Tibial nerve (tissue), 4 donors: ENCODE measurements around the gene DMAC1. TPM values are rescaled to one million over a fixed set of nuclear protein-coding genes. Genes with fewer than 3 reads are reported as not detected.

Source experiments
- DNase-seq, 2 donors: peaks; one replicate each; pipeline ENCODE4 v3.0.0-alpha.2; 2019; ENCODE audit warnings: low spot score in 2 of 2
- H3K27ac ChIP-seq, 4 donors: fragments of 200-600 bp; sonication (generic) in 3 of 4; one replicate each; pipeline ENCODE4 v1.5.1; 2017 to 2019; ENCODE audit warnings: mild to moderate bottlenecking in 1 of 4
- H3K27me3 ChIP-seq, 2 donors: fragments of 200-600 bp; sonication (generic) in 1 of 2; one replicate each; pipeline versions ENCODE4 v1.5.1 to v1.6.0; 2017 to 2019
- H3K36me3 ChIP-seq, 3 donors: fragments of 200-600 bp; sonication (generic); one replicate each; pipeline ENCODE4 v1.5.1; 2018 to 2019
- H3K4me1 ChIP-seq, 4 donors: fragments of 200-600 bp; sonication (generic) in 3 of 4; one replicate each; pipeline ENCODE4 v1.5.1; 2017 to 2019
- H3K4me3 ChIP-seq, 4 donors: fragments of 200-600 bp; sonication (generic) in 3 of 4; one replicate each; pipeline ENCODE4 v1.5.1; 2017 to 2019; ENCODE audit warnings: mild to moderate bottlenecking in 1 of 4, moderate library complexity in 1 of 4
- H3K9me3 ChIP-seq, 4 donors: fragments of 200-600 bp; sonication (generic) in 3 of 4; one replicate each; pipeline ENCODE4 v1.5.1; 2017 to 2019
- CTCF ChIP-seq, 5 experiments: fragments of 200-600 bp in 3 of 5; fragments of 450-650 bp in 2 of 5; sonication (generic) in 3 of 5; IDR thresholded peaks; one replicate each; pipeline ENCODE4 v1.5.1; 2016 to 2019; ENCODE audit warnings: antibody characterized with exemption in 5 of 5, mild to moderate bottlenecking in 3 of 5, moderate library complexity in 2 of 5
- EP300 ChIP-seq, 2 donors: sonication (generic); formaldehyde crosslinking; IDR thresholded peaks; one replicate each; pipeline ENCODE4 v1.6.1; 2017; ENCODE audit warnings: antibody characterized with exemption in 2 of 2, mild to moderate bottlenecking in 1 of 2
- POLR2A ChIP-seq, 2 donors: fragments of 450-650 bp; IDR thresholded peaks; one replicate each; pipeline ENCODE4 v1.6.1; 2017; ENCODE audit warnings: antibody characterized with exemption in 2 of 2, mild to moderate bottlenecking in 2 of 2, moderate library complexity in 2 of 2
- WGBS, 2 donors: methylation state at CpG; one replicate each; pipeline ENCODE4 v1.1.5; 2018; 5-methylcytosine and 5-hydroxymethylcytosine counted together
- total RNA-seq, 4 donors: library from RNA; depleted of rRNA; stranded (reverse); fragments of >200 nt; gene quantifications; one replicate each; pipeline ENCODE4 v1.1.0, GENCODE V29; 2016

The DMAC1 gene
- total RNA-seq, 4 donors from 2014 or later: 15.9 to 18.0 (median 16.8) TPM

DNA sequence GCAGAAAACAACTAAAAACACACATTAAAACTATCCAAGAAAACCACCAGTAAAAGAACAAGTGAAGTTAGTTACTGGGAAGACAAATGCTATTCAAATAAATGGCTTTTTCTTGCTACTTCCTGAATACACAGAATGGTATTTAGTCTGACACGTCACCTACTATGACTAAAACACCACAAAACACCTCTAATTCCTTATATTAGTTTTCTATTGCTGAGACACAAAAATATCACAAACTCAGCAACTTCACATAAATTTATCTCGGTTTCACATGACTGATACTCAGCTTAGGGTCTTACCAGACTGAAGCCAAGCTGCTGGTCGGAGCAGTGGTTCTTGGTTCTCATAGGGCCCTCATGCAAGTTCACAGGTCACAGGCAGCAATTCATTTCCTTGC is 5.4 kb downstream of the DMAC1 start:
- no peaks in the 10 kb centered on the region for H3K27me3 ChIP-seq
- no peak overlapping the region for H3K27ac ChIP-seq
- WGBS, 2 donors: 84 to 94% methylated on average over 3 of the region's 3 CpGs
- peaks cover 0 to 55% (median 0%) of the 10 kb centered on the region in 3 donors for H3K36me3 ChIP-seq
- no peaks in the 10 kb centered on the region for H3K9me3 ChIP-seq
- H3K4me3 ChIP-seq: no peak overlapping the region
- TF ChIP-seq POLR2A (IDR thresholded peaks at IDR 0.05) (no peak), EP300 (IDR thresholded peaks at IDR 0.05) (no peak), CTCF (IDR thresholded peaks at IDR 0.05) (no peak)
- DNase-seq: no peak
- peaks cover 0 to 22% (median 6%) of the 10 kb centered on the region in 4 donors for H3K4me1 ChIP-seq

DNA sequence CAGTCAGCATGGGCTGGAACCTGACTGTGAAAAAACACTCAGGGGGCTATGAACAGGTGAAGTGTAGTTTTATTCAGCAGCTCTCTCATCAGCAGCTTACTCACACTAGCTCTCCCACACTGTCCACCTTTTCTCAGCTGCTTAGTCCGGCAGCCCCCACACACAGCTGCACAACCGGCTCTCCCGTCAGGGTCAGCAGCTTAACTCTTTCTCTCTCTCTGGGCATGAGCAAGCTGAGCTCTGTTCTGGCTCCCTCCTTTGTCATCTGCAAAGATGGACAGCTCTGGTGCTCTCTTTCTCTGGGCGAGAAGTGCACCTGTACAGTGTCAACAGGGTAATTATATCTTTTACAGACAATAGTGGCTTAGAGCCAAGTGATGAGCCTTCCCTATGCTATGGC is 8.2 kb downstream of the DMAC1 start:
- WGBS, 2 donors: 41 to 55% methylated on average over 4 of the region's 4 CpGs
- no peak for TF ChIP-seq EP300 (IDR thresholded peaks at IDR 0.05)
- no peak for TF ChIP-seq POLR2A (IDR thresholded peaks at IDR 0.05)
- TF ChIP-seq CTCF (IDR thresholded peaks at IDR 0.05): no peak
- Histone ChIP-seq H3K27me3 (no peaks in the 10 kb centered on the region), H3K4me3 (no peak overlapping the region), H3K36me3 (peaks cover 0 to 53% (median 0%) of the 10 kb centered on the region in 3 donors), H3K27ac (no peak overlapping the region), H3K4me1 (no peaks in the 10 kb centered on the region), H3K9me3 (no peaks in the 10 kb centered on the region)
- DNase-seq: no peak

DNA sequence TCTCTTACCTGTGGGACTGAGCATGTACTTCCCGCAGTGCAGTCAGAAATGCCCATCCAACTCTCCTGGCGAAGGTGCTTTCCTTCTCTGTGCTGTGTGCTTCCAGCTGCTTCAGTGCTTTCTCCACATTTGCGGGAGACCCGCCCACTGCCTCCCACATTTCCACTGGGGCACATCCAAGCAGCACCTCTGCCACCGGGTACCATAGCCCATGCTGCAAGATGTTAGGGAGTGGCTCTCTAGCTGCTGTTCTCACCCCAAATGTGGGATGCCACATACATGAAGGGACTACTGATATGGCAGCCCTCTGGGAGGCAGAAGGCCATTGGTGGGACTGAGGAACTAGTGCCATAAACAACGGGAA is 8.8 kb downstream of the DMAC1 start:
- H3K9me3 ChIP-seq: no peaks in the 10 kb centered on the region
- TF ChIP-seq POLR2A (IDR thresholded peaks at IDR 0.05) (no peak), CTCF (IDR thresholded peaks at IDR 0.05) (no peak), EP300 (IDR thresholded peaks at IDR 0.05) (no peak)
- H3K4me3 ChIP-seq: no peak overlapping the region
- WGBS, 2 donors: 64 to 92% methylated on average over 2 to 6 of the region's 6 CpGs
- H3K36me3 ChIP-seq: peaks cover 0 to 47% (median 0%) of the 10 kb centered on the region in 3 donors
- DNase-seq: no peak
- no peak overlapping the region for H3K27ac ChIP-seq
- H3K27me3 ChIP-seq: no peaks in the 10 kb centered on the region
- H3K4me1 ChIP-seq: no peaks in the 10 kb centered on the region

DNA sequence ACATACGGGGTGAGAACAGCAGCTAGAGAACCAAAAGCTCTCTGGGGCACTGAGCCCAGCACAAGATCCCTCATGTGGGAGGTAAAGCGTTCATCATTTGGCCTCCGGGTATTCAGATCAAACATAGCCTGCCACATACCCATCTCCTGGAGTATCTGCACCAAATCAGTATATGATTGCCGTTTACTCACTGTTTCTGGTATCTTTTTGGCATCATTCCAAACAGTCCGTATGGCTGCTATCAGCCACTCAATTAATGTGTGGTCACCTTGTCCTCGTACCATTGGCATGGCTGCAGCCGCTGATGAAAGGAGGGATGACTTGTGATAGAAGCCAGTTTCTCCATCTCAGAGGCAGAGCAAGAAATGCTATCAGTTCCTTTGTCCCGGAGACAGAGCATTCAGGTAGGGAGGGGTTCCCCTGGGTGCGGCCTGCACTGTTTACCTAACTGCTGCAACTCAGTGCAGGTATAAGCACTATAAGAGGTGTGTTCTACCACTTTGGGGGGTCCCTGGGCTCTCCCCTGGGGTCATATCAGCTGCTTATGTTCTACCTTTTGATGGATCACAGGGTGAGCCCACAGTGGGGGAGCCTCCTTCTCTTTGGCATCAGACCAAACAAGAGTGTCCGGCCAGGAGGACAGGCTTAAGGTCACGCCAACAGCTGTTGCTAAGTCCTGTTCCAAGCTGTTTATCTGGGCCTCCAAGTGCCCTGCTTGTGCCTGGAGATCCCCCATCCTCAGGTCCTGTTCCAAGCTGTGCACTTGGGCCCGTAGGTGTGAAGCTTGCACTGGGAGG is 9.4 kb downstream of the DMAC1 start:
- no peak overlapping the region for H3K4me3 ChIP-seq
- no peaks in the 10 kb centered on the region for H3K27me3 ChIP-seq
- H3K36me3 ChIP-seq: peaks cover 0 to 41% (median 0%) of the 10 kb centered on the region in 3 donors
- TF ChIP-seq CTCF (IDR thresholded peaks at IDR 0.05): no peak
- no peak for TF ChIP-seq EP300 (IDR thresholded peaks at IDR 0.05)
- TF ChIP-seq POLR2A (IDR thresholded peaks at IDR 0.05): no peak
- 78 to 86% methylated on average over 12 of the region's 12 CpGs for WGBS, 2 donors
- no peak overlapping the region for H3K27ac ChIP-seq
- no peak for DNase-seq
- H3K4me1 ChIP-seq: no peaks in the 10 kb centered on the region
- no peaks in the 10 kb centered on the region for H3K9me3 ChIP-seq

DNA sequence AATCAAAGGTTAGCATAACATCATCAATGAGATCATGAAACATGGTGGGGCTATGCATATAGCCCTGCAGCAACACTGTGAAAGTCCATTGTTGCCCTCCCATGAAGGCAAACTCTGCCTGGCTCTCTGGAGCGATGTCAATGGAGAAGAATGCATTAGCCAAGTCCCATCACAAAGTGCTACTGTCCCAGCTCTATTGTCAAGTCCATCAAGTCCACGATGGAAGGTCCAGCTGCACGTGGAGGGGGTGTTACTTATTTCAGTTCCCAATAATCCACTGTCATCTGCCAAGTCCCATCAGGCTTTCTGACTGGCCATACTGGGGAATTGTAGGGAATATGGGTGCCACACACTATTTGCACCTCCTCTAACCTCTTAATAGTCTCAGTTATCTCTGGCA is 10.8 kb downstream of the DMAC1 start:
- 57 to 80% methylated on average over 3 of the region's 3 CpGs for WGBS, 2 donors
- no peak for DNase-seq
- TF ChIP-seq EP300 (IDR thresholded peaks at IDR 0.05): no peak
- TF ChIP-seq CTCF (IDR thresholded peaks at IDR 0.05): no peak
- TF ChIP-seq POLR2A (IDR thresholded peaks at IDR 0.05): no peak
- Histone ChIP-seq H3K27me3 (no peaks in the 10 kb centered on the region), H3K9me3 (no peaks in the 10 kb centered on the region), H3K4me1 (no peaks in the 10 kb centered on the region), H3K27ac (no peak overlapping the region), H3K36me3 (peaks cover 0 to 28% (median 0%) of the 10 kb centered on the region in 3 donors), H3K4me3 (no peak overlapping the region)
